Neural cell (in vitro differentiated cells): ENCODE measurements around the gene KRTAP5-6. TPM values are rescaled to one million over a fixed set of nuclear protein-coding genes. Genes with fewer than 3 reads are reported as not detected.
"Not testable (repeated sequence)": the region's sequence is repeated elsewhere in the genome, so short reads cannot be mapped to it uniquely, and the experiment has no call there.

Experiments
- H2AFZ ChIP-seq: fragments of 200-600, 300-800 bp; sonication (generic), shearing (Covaris generic); 2 replicates; pipeline ENCODE4 v1.6.0; 2014; ENCODE audit warnings: low read depth, mild to moderate bottlenecking, antibody characterized with exemption, low read length, moderate library complexity
- H3F3A ChIP-seq: fragments of 200-600 bp; shearing (Covaris generic); 2 replicates; pipeline ENCODE4 v1.6.1; 2016; ENCODE audit warnings: mild to moderate bottlenecking, moderate library complexity, mixed read lengths, antibody characterized with exemption, low read length; ENCODE audit not compliant: insufficient read depth, poor library complexity, severe bottlenecking
- H3K27ac ChIP-seq: fragments of 200-600, 300-800 bp; sonication (generic), shearing (Covaris generic); 2 replicates; pipeline ENCODE4 v1.5.1; 2014; ENCODE audit warnings: mild to moderate bottlenecking, low read length, moderate library complexity
- H3K27me3 ChIP-seq: fragments of 300-800, 200-600 bp; sonication (generic), shearing (Covaris generic); 2 replicates; pipeline ENCODE4 v1.6.0; 2014; ENCODE audit warnings: mild to moderate bottlenecking, low read depth, low read length, moderate library complexity; ENCODE audit not compliant: insufficient read depth
- H3K36me3 ChIP-seq: fragments of 300-800, 200-600 bp; sonication (generic), shearing (Covaris generic); 2 replicates; pipeline ENCODE4 v1.5.1; 2014; ENCODE audit warnings: mild to moderate bottlenecking, antibody characterized with exemption, low read length, moderate library complexity; ENCODE audit not compliant: insufficient read depth
- H3K4me2 ChIP-seq: fragments of 300-800, 200-600 bp; sonication (generic), shearing (Covaris generic); 2 replicates; pipeline ENCODE4 v1.6.0; 2014; ENCODE audit warnings: mild to moderate bottlenecking, low read length
- H3K4me3 ChIP-seq: fragments of 300-800, 200-600 bp; sonication (generic), shearing (Covaris generic); 2 replicates; pipeline ENCODE4 v1.5.1; 2014; ENCODE audit warnings: mild to moderate bottlenecking, low read length, moderate library complexity
- H3K79me2 ChIP-seq: fragments of 200-600 bp; shearing (Covaris generic); replicated peaks from 2 replicates; pipeline ENCODE4 v1.6.0; 2014; ENCODE audit warnings: mild to moderate bottlenecking, low read length, moderate library complexity; ENCODE audit not compliant: insufficient read depth
- H3K9ac ChIP-seq: fragments of 300-800, 200-600 bp; sonication (generic), shearing (Covaris generic); 2 replicates; pipeline ENCODE4 v1.6.1; 2016; ENCODE audit warnings: mild to moderate bottlenecking, low read length, mixed read lengths
- H3K9me2 ChIP-seq: fragments of 200-600 bp; shearing (Covaris generic); 2 replicates; pipeline ENCODE4 v1.6.1; 2016; ENCODE audit warnings: mild to moderate bottlenecking, low read length, mixed read lengths; ENCODE audit not compliant: insufficient read depth
- H3K9me3 ChIP-seq: fragments of 200-600, 300-800 bp; sonication (generic), shearing (Covaris generic); 2 replicates; pipeline ENCODE4 v1.6.1; 2016; ENCODE audit warnings: mild to moderate bottlenecking, mixed run types, low read length, moderate library complexity, mixed read lengths
- H4K20me1 ChIP-seq: fragments of 200-600 bp; shearing (Covaris generic); 2 replicates; pipeline ENCODE4 v1.6.1; 2016; ENCODE audit warnings: mild to moderate bottlenecking, mixed run types; ENCODE audit not compliant: insufficient read depth
- EP300 ChIP-seq: fragments of 450-650 bp; conservative IDR thresholded peaks from 2 replicates; pipeline ENCODE4 v1.6.1; 2014; ENCODE audit warnings: antibody characterized with exemption, mild to moderate bottlenecking, moderate library complexity; ENCODE audit not compliant: poor library complexity, severe bottlenecking
- EZH2 ChIP-seq: fragments of 200-600, 300-800 bp; shearing (Covaris generic), sonication (generic); IDR thresholded peaks from 2 replicates; pipeline ENCODE4 v1.6.1; 2014; ENCODE audit warnings: antibody characterized with exemption, low read length, borderline replicate concordance, mild to moderate bottlenecking; ENCODE audit not compliant: insufficient read depth, poor library complexity, severe bottlenecking
- MXI1 ChIP-seq: fragments of 450-650 bp; conservative IDR thresholded peaks from 2 replicates; pipeline ENCODE4 v1.6.1; 2014; ENCODE audit warnings: antibody characterized with exemption, mild to moderate bottlenecking; ENCODE audit not compliant: poor library complexity, severe bottlenecking
- POLR2AphosphoS5 ChIP-seq: IDR thresholded peaks from 2 replicates; pipeline ENCODE4 v1.6.1; 2012
- RAD21 ChIP-seq: fragments of 450-650 bp; conservative IDR thresholded peaks from 2 replicates; pipeline ENCODE4 v1.6.1; 2014; ENCODE audit warnings: antibody characterized with exemption, mild to moderate bottlenecking, moderate library complexity
- REST ChIP-seq: IDR thresholded peaks from 2 replicates; pipeline ENCODE4 v1.6.1; 2012; ENCODE audit warnings: borderline replicate concordance
- polyA plus RNA-seq: library from polyadenylated mRNA; depleted of rRNA; stranded (reverse); fragments of >200 nt; gene quantifications from 2 replicates; pipeline ENCODE4 v1.2.3, GENCODE V29; 2014

Gene KRTAP5-6
- polyA plus RNA-seq, 1 donor from 2014 or later, result not detected

DNA sequence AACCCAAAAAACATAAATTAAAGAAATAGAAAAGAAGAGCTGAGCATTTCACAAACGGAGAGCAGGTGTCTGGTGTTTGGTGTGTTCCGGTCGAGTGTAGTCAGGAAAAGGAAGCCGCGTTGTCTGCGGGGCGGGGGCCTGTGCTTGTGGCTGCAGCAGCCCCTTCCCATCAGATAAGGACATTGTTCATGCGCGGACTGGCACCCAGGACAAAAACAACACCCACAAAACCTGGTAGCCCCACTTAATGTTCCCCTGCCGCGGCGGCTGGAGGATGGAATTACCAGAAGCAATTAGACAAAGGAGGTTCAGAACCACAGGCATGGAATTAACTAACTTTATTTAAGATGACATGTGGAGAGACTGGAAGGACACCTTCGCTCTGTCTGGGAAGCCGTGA lies 37.5 kb upstream of the KRTAP5-6 start:
- TF ChIP-seq EP300, result no peak
- no peak overlapping the region for H2AFZ ChIP-seq

DNA sequence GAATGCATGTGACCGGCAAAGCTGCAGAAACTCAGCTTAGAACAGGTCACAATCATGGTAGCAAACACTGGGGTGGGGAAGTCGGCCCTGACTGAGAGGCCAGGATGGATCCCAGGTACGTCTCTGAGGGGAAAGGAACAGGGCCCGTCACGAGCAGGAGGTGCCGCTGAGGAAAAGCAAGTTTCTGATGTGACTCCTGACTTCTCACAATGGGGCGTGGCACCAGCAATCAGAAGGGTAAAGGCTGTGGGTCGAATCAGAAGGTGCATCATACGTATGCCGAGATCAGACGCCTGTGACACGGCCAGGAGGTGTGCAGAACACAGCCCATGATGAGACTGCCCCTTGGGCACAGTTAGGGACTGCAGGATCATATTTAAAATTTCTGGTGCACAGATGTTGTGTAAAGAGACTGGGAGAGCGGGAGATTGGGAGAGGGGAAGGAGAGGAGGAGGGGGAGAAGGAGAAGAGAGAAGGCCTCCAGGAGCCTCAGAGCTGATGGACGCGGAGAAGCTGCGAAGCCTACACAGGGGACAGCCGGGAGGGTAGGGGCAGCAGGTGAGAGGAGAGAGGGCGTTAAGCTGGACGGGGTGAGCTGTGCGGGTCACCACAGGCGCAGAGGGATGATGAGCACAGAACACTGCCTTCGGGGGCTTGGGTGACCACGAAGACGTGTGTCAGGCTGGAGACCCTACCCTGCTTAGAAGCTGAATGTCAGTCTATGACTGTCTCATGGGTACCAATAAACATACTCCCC lies 36.7 kb upstream of the KRTAP5-6 start:
- H3K4me3 ChIP-seq, result no peak overlapping the region
- H3K9me3 ChIP-seq, result no peaks in the 10 kb centered on the region
- no peaks in the 10 kb centered on the region for H3K27me3 ChIP-seq
- H3K79me2 ChIP-seq, result no peaks in the 10 kb centered on the region
- H3K36me3 ChIP-seq, result no peaks in the 10 kb centered on the region
- H3K27ac ChIP-seq, result no peak overlapping the region
- TF ChIP-seq RAD21 (no peak), EZH2 (no peak), REST (no peak), MXI1 (no peak), POLR2AphosphoS5 (no peak)
- no peaks in the 10 kb centered on the region for H4K20me1 ChIP-seq
- no peaks in the 10 kb centered on the region for H3K9me2 ChIP-seq
- no peak overlapping the region for H2AFZ ChIP-seq
- H3K9ac ChIP-seq, result no peak overlapping the region
- no peak overlapping the region for H3K4me2 ChIP-seq
- no peaks in the 10 kb centered on the region for H3F3A ChIP-seq

More for the DNA sequence above, 37.5 kb upstream of the KRTAP5-6 start:
- Histone ChIP-seq H3K27me3 (no peaks in the 10 kb centered on the region), H4K20me1 (no peaks in the 10 kb centered on the region), H3K79me2 (no peaks in the 10 kb centered on the region), H3K9me2 (no peaks in the 10 kb centered on the region), H3K9me3 (no peaks in the 10 kb centered on the region), H3K9ac (no peak overlapping the region), H3K4me3 (no peak overlapping the region), H3K36me3 (no peaks in the 10 kb centered on the region), H3K4me2 (no peak overlapping the region), H3F3A (no peaks in the 10 kb centered on the region), H3K27ac (no peak overlapping the region)

DNA sequence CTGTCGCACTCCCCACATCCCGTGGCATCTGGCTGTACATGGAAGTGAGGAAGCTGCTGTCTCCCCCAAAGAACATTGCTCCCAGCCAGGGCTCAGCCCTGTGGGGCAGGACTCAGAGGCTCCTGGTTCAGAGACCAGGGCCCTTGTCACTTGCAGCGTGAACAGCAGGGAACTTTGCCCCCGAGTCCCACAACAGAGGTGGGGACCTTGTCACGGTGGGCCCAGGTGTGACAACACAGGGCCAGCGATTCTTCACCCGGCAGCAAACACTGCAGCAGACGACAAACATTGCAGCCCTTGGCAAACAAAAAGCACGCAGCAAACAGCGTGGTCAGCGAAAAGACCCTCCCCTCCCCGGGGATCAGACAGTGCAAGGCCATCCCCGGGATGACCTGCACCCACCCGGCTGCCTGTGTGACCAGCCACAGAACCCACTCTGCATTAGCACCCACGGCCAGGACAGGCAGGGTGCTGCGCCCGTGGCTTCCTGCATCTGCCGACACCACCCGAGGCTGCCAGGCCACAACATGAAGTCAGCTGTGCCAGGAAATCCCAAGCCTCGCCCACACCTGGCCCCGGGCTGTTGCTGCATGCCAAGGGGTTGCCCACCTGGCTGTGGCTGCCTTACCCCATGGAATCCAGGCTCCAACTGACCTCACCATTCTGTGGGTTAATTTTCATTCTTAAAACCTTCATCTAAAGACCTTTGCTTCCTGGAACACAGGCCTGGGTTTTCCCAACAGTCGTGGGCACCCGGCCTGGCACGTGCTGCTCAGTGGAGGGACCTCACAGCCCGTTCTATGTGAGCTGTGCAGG lies 35.3 kb upstream of the KRTAP5-6 start:
- not testable (repeated sequence) for H3K9ac ChIP-seq, H2AFZ ChIP-seq, H3K36me3 ChIP-seq, H4K20me1 ChIP-seq, H3K4me2 ChIP-seq, H3K27me3 ChIP-seq, H3K4me3 ChIP-seq, H3K9me3 ChIP-seq, H3F3A ChIP-seq, H3K9me2 ChIP-seq, H3K79me2 ChIP-seq, H3K27ac ChIP-seq

GRCh38 chr11:1662699-1663283 lies 34.2 kb upstream of the KRTAP5-6 start:
- H3K79me2 ChIP-seq, H3K4me3 ChIP-seq, H3K36me3 ChIP-seq: not testable (repeated sequence)

More at GRCh38 chr11:1662699-1663283, 34.2 kb upstream of the KRTAP5-6 start:
- not testable (repeated sequence) for H3K4me2 ChIP-seq, H3K9me2 ChIP-seq, H3K27me3 ChIP-seq, H3F3A ChIP-seq, H3K9ac ChIP-seq, H2AFZ ChIP-seq, H3K9me3 ChIP-seq, H4K20me1 ChIP-seq, H3K27ac ChIP-seq
